Measurements from ENCODE around the gene NDP.
"Not testable (repeated sequence)": the region's sequence is repeated elsewhere in the genome, so short reads cannot be mapped to it uniquely, and the experiment has no call there.

NDP gene

GRCh38 chrX:43949669-43950068 lies 23.5 kb downstream of the NDP start:
- no peaks in the 10 kb centered on the region for H3K4me1 ChIP-seq (ENCODE audit: low read length)
- H4K20me1 ChIP-seq (ENCODE audit: insufficient read depth, low read length), result no peaks in the 10 kb centered on the region
- no peaks in the 10 kb centered on the region for H3K79me2 ChIP-seq (ENCODE audit: low read length)
- H3K9me3 ChIP-seq (ENCODE audit: insufficient read depth, low read length), result no peaks in the 10 kb centered on the region
- no peaks in the 10 kb centered on the region for H3K27me3 ChIP-seq (ENCODE audit: low read depth, low read length)
- H2AFZ ChIP-seq (ENCODE audit: low read depth, low read length), result no peak overlapping the region
- H3K27ac ChIP-seq (ENCODE audit: low read length), result no peak overlapping the region
- H3K36me3 ChIP-seq (replicated peaks; ENCODE audit: low read depth, low read length), result no peaks in the 10 kb centered on the region
- no peak overlapping the region for H3K4me2 ChIP-seq (ENCODE audit: low read length)
- TF ChIP-seq, protein P1, sequence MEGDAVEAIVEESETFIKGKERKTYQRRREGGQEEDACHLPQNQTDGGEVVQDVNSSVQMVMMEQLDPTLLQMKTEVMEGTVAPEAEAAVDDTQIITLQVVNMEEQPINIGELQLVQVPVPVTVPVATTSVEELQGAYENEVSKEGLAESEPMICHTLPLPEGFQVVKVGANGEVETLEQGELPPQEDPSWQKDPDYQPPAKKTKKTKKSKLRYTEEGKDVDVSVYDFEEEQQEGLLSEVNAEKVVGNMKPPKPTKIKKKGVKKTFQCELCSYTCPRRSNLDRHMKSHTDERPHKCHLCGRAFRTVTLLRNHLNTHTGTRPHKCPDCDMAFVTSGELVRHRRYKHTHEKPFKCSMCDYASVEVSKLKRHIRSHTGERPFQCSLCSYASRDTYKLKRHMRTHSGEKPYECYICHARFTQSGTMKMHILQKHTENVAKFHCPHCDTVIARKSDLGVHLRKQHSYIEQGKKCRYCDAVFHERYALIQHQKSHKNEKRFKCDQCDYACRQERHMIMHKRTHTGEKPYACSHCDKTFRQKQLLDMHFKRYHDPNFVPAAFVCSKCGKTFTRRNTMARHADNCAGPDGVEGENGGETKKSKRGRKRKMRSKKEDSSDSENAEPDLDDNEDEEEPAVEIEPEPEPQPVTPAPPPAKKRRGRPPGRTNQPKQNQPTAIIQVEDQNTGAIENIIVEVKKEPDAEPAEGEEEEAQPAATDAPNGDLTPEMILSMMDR (IDR thresholded peaks at IDR 0.05; ENCODE audit: low read depth, low read length), result no peak
- no peak for TF ChIP-seq EZH2phosphoT487 (IDR thresholded peaks at IDR 0.05; ENCODE audit: low read depth)
- H3K4me3 ChIP-seq (ENCODE audit: low read length), result no peak overlapping the region
- no peak overlapping the region for H3K9ac ChIP-seq (ENCODE audit: low read length)

DNA sequence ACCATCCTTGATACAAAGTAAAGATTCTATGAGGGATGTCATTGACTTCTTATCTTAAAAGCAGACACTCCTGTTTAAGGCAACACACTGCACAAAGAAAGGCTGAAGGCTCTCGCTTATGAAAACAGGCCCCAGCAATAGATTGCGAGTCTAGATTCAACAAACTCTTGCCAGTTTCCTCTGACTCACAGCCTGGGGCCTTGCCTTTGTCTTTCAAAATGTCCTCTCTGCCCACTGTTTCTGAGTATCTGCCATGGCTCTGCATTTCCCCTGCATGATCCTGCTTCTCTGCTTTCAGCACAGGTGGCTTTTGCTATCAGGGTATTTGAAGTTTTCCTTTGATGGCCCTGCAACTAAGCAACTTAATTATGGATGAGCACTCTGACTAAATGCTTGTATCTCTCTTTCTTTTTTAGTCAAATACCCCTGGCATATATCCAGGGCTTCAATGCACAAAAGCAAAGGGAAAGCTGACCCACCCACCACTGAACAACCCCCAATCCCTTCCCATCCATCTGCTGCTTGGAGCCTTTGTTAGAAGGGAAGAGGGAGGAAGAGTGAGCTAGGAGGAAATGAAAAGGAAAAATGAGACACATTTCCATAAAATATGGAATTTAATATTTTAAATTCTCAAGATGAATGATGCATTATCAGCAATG lies 32.2 kb downstream of the NDP start:
- no peaks in the 10 kb centered on the region for H3K27me3 ChIP-seq (ENCODE audit: low read depth, low read length)
- TF ChIP-seq, protein P1 (IDR thresholded peaks at IDR 0.05; ENCODE audit: low read depth, low read length), result no peak
- no peak for TF ChIP-seq EZH2phosphoT487 (IDR thresholded peaks at IDR 0.05; ENCODE audit: low read depth)
- no peak overlapping the region for H2AFZ ChIP-seq (ENCODE audit: low read depth, low read length)
- H3K4me1 ChIP-seq (ENCODE audit: low read length), result no peaks in the 10 kb centered on the region
- no peak overlapping the region for H3K4me3 ChIP-seq (ENCODE audit: low read length)
- H3K79me2 ChIP-seq (ENCODE audit: low read length), result no peaks in the 10 kb centered on the region
- no peak overlapping the region for H3K9ac ChIP-seq (ENCODE audit: low read length)
- no peak overlapping the region for H3K27ac ChIP-seq (ENCODE audit: low read length)
- no peaks in the 10 kb centered on the region for H3K36me3 ChIP-seq (replicated peaks; ENCODE audit: low read depth, low read length)
- no peaks in the 10 kb centered on the region for H3K9me3 ChIP-seq (ENCODE audit: insufficient read depth, low read length)
- H3K4me2 ChIP-seq (ENCODE audit: low read length), result no peak overlapping the region
- no peaks in the 10 kb centered on the region for H4K20me1 ChIP-seq (ENCODE audit: insufficient read depth, low read length)

DNA sequence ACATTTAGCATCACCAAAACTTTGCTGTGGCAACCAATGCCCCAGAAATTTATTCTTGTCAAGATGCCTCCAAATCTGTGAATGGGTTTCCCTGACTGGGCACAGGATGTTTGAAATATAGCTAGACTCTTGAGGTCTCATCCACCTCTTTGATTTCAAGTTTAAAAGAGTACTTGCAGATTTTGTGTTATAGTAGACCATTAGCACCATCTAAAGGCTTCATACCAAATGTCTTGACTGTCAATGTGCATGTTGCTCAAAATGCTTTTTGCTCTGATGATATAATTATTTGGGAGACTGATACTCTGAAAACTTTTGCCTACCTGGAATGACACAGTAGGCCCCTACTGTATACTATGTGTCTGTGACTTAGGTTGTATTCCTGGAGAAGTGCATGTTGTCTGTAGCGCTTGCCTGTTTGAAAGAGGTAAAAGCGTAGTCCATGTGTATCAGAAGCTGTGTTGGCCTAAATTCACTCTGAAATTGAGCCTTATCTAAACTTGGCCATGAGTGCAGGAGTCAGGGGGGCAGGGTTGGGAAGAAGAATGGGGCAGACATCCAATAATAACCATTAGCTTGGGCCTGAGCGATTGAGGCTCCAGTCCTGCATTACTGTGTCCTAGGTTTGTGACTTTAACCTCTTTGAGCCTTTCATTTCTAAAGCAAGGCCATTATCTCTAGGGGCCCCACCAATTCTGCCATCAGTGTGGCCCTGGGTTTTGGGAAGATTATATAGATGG lies 33.8 kb downstream of the NDP start:
- H3K9me3 ChIP-seq (ENCODE audit: insufficient read depth, low read length), result no peaks in the 10 kb centered on the region
- H3K79me2 ChIP-seq (ENCODE audit: low read length), result no peaks in the 10 kb centered on the region
- H3K4me2 ChIP-seq (ENCODE audit: low read length), result no peak overlapping the region
- no peaks in the 10 kb centered on the region for H3K36me3 ChIP-seq (replicated peaks; ENCODE audit: low read depth, low read length)
- H3K4me3 ChIP-seq (ENCODE audit: low read length), result no peak overlapping the region
- no peak for TF ChIP-seq EZH2phosphoT487 (IDR thresholded peaks at IDR 0.05; ENCODE audit: low read depth)
- TF ChIP-seq, protein P1 (IDR thresholded peaks at IDR 0.05; ENCODE audit: low read depth, low read length), result no peak
- H3K4me1 ChIP-seq (ENCODE audit: low read length), result no peaks in the 10 kb centered on the region
- no peaks in the 10 kb centered on the region for H3K27me3 ChIP-seq (ENCODE audit: low read depth, low read length)
- no peak overlapping the region for H3K27ac ChIP-seq (ENCODE audit: low read length)
- H3K9ac ChIP-seq (ENCODE audit: low read length), result no peak overlapping the region
- no peak overlapping the region for H2AFZ ChIP-seq (ENCODE audit: low read depth, low read length)
- H4K20me1 ChIP-seq (ENCODE audit: insufficient read depth, low read length), result no peaks in the 10 kb centered on the region

GRCh38 chrX:43922032-43922431 lies 51.2 kb downstream of the NDP start:
- H3K9me3 ChIP-seq (ENCODE audit: insufficient read depth, low read length); H3K27me3 ChIP-seq (ENCODE audit: low read depth, low read length); H4K20me1 ChIP-seq (ENCODE audit: insufficient read depth, low read length); H2AFZ ChIP-seq (ENCODE audit: low read depth, low read length); H3K79me2 ChIP-seq (ENCODE audit: low read length); H3K9ac ChIP-seq (ENCODE audit: low read length); H3K4me3 ChIP-seq (ENCODE audit: low read length); H3K27ac ChIP-seq (ENCODE audit: low read length); H3K4me1 ChIP-seq (ENCODE audit: low read length); H3K4me2 ChIP-seq (ENCODE audit: low read length); H3K36me3 ChIP-seq (replicated peaks; ENCODE audit: low read depth, low read length): not testable (repeated sequence)

- not testable (repeated sequence) for H3K4me1 ChIP-seq (ENCODE audit: low read length); H3K9ac ChIP-seq (ENCODE audit: low read length); H3K9me3 ChIP-seq (ENCODE audit: insufficient read depth, low read length); H3K79me2 ChIP-seq (ENCODE audit: low read length); H2AFZ ChIP-seq (ENCODE audit: low read depth, low read length); H3K36me3 ChIP-seq (replicated peaks; ENCODE audit: low read depth, low read length); H3K27ac ChIP-seq (ENCODE audit: low read length); H4K20me1 ChIP-seq (ENCODE audit: insufficient read depth, low read length); H3K27me3 ChIP-seq (ENCODE audit: low read depth, low read length); H3K4me3 ChIP-seq (ENCODE audit: low read length); H3K4me2 ChIP-seq (ENCODE audit: low read length)
Observed at GRCh38 chrX:43910772-43911171, 62.4 kb downstream of the NDP start.

Measured in OCI-LY3 (cell line).